ENCODE results near the gene ENG. TPM values are rescaled to one million over a fixed set of nuclear protein-coding genes. Genes with fewer than 3 reads are reported as not detected.

Gene ENG
- total RNA-seq, 4 donors from 2014 or later: 34.3 to 200 (median 120) TPM

DNA sequence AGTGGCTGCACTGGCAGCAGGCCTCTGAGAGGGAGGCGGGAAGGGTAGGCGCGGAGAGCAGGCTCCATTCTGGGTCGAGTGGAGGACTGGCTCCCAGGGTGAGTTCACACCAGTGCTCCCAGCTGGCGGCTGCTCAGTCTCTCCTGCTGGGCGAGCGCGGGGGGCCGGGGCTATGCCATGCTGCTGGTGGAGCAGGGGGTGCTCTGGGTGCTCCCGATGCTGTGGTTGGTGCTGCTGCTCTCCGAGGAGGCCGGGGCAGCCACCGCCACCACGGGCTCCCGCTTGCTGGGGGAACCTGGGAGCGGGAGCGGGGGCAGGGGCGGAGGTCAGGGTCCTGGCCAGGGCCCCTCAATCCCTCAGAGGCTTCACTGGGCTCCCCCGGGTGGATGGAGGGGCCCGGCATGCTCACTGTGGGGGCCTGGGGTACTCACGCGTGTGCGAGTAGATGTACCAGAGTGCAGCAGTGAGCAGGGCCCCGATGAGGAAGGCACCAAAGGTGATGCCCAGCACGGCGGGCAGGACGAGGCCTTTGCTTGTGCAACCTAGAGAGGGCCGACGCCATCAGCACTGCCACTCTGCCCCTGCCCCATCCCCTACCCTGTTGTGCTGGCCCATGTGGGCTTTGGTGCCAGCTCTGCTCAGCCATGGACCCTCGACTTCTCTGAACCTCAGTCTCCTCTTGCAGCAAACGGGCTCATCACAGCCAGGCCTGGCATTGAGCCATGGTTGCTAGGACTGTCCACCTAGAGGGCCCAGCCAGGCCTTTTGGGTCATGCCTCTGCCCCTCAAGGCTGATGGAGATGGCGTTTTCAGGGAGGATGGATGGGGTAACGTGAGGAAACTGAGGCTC, 38.7 kb downstream of the ENG start:
- ATAC-seq (ENCODE audit: low FRiP score): no peak
- DNase-seq (ENCODE audit: low spot score): no peak
- TF ChIP-seq, protein P1, sequence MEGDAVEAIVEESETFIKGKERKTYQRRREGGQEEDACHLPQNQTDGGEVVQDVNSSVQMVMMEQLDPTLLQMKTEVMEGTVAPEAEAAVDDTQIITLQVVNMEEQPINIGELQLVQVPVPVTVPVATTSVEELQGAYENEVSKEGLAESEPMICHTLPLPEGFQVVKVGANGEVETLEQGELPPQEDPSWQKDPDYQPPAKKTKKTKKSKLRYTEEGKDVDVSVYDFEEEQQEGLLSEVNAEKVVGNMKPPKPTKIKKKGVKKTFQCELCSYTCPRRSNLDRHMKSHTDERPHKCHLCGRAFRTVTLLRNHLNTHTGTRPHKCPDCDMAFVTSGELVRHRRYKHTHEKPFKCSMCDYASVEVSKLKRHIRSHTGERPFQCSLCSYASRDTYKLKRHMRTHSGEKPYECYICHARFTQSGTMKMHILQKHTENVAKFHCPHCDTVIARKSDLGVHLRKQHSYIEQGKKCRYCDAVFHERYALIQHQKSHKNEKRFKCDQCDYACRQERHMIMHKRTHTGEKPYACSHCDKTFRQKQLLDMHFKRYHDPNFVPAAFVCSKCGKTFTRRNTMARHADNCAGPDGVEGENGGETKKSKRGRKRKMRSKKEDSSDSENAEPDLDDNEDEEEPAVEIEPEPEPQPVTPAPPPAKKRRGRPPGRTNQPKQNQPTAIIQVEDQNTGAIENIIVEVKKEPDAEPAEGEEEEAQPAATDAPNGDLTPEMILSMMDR (IDR thresholded peaks at IDR 0.05): no peak

DNA sequence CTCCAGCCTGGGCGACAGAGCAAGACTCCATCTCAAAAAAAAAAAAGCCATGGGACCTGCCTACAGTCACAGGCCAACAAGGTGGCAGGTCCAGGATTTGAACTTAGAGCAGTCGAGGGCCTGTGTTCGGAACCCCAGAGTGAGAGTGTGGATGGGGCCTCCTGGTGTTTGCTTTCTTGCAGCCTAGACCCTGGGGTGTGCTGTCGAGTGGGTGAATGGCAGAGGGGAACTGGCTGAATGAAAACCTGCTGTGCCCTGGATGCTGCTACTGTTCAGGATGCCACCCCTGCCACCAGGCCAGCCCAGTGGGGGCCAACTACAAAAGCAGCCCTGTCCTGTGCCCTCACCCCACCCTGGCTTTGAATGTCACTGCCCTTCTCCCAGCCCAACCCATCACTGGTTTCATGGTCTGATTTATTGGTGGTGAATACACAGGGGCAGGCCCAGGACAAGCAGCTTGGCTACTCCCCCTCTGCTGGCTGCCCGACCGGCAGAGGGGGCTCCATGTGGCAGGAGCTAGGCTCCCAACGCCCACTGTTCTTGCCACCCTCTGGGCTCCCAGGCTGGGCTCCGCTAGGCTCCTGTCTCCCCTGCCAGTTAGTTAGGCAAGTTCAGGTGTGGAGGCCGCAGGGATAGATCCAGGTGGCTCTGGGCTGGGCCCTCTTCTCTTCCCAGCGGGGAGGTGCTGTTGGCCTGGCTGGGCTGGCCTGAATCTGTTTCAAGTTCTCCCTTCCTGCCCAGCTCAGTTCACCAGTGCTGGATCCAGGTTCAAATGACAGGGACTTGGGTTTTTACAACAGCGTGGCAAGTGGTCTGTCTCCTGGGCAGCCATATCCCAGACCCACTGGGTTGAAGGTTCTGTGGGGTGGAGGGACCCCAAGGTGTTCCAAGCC, 39.6 kb downstream of the ENG start:
- TF ChIP-seq, protein P1 (IDR thresholded peaks at IDR 0.05): no peak
- DNase-seq (ENCODE audit: low spot score) (no peak), ATAC-seq (ENCODE audit: low FRiP score) (no peak)

DNA sequence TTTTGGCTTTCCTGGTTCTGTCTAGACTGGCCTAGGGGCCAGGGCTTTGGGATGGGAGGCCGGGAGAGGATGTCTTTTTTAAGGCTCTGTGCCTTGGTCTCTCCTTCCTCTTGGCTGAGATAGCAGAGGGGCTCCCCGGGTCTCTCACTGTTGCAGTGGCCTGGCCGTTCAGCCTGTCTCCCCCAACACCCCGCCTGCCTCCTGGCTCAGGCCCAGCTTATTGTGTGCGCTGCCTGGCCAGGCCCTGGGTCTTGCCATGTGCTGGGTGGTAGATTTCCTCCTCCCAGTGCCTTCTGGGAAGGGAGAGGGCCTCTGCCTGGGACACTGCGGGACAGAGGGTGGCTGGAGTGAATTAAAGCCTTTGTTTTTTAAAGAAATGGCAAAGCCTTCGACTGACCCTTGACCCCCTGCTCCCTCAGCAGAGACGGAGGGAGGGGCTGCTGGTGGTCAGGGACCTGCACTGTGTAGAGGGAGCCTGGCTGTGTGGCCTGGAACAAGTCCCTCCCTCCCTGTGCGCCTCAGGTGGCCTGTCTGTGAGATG, 40.7 kb downstream of the ENG start:
- TF ChIP-seq, protein P1 (IDR thresholded peaks at IDR 0.05): no peak
- DNase-seq (ENCODE audit: low spot score) (no peak), ATAC-seq (ENCODE audit: low FRiP score) (no peak)

DNA sequence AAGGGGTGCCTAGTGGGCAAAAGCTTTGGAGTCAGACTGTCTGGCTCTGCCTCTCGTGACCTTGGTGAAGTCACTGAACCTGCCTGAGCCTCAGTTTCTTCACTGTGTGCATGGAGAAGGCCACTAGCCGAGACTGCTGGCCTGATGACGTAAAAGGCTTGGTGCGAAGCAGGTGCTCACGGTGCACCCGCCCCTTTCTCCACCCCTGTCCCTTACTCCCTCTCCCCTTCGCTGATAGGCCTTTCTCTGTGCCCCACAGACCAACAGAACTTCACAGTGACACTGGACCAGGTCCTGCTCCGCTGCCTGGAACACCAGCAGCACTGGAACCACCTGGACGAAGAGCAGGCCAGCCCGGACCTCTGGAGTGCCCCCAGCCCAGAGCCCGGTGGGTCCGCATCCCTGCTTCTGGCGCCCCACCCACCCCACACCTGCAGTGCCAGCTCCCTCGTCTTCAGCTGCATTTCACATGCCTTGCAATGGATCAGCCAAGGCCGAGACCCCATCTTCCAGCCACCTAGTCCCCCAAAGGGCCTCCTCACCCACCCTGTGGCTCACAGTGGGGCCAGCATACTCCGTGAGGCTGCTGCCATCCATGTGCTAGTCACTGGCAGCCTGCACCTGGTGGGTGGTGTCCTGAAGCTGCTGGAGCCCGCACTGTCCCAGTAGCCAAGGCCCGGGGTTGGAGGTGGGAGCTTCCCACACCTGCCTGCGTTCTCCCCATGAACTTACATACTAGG, 41.4 kb downstream of the ENG start:
- TF ChIP-seq, protein P1 (IDR thresholded peaks at IDR 0.05): no peak
- ATAC-seq (ENCODE audit: low FRiP score): no peak

DNA sequence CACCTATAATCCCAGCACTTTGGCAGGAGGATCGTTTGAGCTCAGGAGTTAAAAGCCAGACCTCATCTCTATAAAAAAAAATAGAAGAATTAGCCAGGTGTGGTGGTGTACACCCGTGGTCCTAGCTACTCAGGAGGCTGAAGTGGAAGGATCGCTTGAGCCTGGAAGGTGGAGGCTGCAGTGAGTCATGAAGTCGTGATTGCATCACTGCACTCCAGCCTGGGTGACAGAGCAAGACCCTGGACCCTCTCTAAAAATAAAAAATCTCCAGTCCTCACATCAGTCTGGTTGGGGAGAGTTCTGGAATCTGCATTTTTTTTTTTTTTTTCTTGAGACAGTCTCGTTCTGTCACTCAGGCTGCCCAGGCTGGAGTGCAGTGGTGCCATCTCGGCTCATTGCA, 42.4 kb downstream of the ENG start:
- no peak for ATAC-seq (ENCODE audit: low FRiP score)
- no peak for DNase-seq (ENCODE audit: low spot score)
- TF ChIP-seq, protein P1 (IDR thresholded peaks at IDR 0.05): no peak

More for the DNA sequence above, 41.4 kb downstream of the ENG start:
- DNase-seq (ENCODE audit: low spot score): no peak

DNA sequence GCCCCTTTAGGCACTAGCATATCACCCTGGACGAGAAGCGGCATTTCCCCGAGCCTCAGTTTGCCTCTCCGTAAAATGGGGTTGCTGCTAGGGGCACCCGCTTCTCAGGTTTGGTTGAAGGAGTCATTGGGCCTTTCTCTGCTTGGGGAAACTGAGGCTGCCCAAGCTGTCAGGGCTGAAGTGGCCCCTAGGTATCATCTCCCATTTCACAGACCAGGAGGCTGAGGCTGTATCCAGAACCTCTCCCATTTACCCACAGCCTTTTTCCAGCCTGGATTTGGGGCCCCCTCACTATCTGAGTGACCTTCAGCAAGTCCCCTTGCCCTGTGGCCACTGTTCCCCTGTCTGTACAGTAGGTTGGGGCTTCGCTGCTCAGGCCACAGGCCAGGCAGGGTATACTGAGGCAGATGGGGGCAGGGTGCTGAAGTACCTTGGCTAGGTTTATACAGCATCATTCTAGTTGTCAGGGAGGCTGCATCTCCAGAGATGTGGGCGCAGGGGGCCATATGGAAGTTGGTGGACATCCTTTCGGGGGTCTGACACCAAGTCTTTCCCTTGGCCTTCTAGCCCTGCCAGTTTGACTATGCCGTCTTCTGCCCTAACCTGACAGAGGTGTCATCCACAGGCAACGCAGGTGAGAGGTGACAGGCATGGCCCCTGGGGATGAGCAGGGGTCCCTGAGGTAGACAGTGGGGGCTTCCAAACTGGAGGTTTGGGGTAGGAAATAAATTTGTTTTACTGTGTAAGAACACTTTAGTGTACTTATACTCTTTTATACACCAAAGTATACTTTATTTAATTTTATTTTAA, 43.9 kb downstream of the ENG start:
- DNase-seq (ENCODE audit: low spot score) (no peak), ATAC-seq (ENCODE audit: low FRiP score) (no peak)
- TF ChIP-seq, protein P1 (IDR thresholded peaks at IDR 0.05): no peak
